Hepatocyte (in vitro differentiated cells): ENCODE measurements around the gene FAM163A.

Source experiments
- EZH2 ChIP-seq: fragments of 200-600 bp; sonication (generic); IDR thresholded peaks from 2 replicates; pipeline ENCODE4 v1.6.1; 2016; ENCODE audit warnings: antibody characterized with exemption, mild to moderate bottlenecking, borderline replicate concordance
- EZH2phosphoT487 ChIP-seq: fragments of 200-600 bp; sonication (generic); IDR thresholded peaks from one replicate; pipeline ENCODE4 v1.6.1; 2018; ENCODE audit warnings: antibody characterized with exemption, mild to moderate bottlenecking, low read depth, moderate library complexity; ENCODE audit not compliant: unreplicated experiment, severe bottlenecking
- TF ChIP-seq, protein P1 (sequence below): fragments of 200-600 bp; sonication (generic); IDR thresholded peaks from 2 replicates; pipeline ENCODE4 v1.5.1; 2016; ENCODE audit warnings: antibody characterized with exemption, mild to moderate bottlenecking; ENCODE audit not compliant: poor library complexity

- TF ChIP-seq, protein P1, sequence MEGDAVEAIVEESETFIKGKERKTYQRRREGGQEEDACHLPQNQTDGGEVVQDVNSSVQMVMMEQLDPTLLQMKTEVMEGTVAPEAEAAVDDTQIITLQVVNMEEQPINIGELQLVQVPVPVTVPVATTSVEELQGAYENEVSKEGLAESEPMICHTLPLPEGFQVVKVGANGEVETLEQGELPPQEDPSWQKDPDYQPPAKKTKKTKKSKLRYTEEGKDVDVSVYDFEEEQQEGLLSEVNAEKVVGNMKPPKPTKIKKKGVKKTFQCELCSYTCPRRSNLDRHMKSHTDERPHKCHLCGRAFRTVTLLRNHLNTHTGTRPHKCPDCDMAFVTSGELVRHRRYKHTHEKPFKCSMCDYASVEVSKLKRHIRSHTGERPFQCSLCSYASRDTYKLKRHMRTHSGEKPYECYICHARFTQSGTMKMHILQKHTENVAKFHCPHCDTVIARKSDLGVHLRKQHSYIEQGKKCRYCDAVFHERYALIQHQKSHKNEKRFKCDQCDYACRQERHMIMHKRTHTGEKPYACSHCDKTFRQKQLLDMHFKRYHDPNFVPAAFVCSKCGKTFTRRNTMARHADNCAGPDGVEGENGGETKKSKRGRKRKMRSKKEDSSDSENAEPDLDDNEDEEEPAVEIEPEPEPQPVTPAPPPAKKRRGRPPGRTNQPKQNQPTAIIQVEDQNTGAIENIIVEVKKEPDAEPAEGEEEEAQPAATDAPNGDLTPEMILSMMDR, result no peak
- no peak for TF ChIP-seq EZH2
- no peak for TF ChIP-seq EZH2phosphoT487
Observed at GRCh38 chr1:179803104-179803503, 60.0 kb downstream of the FAM163A start.
